ENCODE measurements around the gene NACA2. TPM values are rescaled to one million over a fixed set of nuclear protein-coding genes. Genes with fewer than 3 reads are reported as not detected.

The NACA2 gene
- total RNA-seq, 2 donors from 2014 or later: 0.32 TPM; not detected in 1

DNA sequence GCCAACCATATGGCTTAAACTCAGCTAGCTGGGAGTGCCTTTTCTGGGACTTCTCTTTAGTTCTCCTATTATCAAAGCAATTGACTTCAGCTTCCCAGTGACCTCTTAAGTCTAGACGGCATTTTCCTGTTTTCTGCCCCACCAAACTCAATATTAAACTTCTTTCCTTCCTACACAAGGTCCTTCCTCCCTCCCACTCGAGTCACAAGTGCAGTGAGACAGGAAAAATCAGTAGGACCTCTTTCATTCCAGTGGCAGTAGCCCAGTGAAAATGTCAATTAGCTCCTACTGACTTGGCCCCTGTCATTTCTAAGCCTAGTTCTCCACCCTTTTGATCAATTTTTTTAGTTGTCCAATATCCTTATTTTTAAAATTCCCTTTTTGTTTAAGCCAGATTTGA is 9.6 kb upstream of the NACA2 start:
- no peak for DNase-seq
- Histone ChIP-seq H3K27me3 (peaks cover 7% of the 10 kb centered on the region), H3K4me1 (no peaks in the 10 kb centered on the region), H3K4me3 (no peak overlapping the region), H3K9ac (ENCODE audit: low read depth in 2 of 2, low read length in 2 of 2) (no peak overlapping the region), H3K36me3 (no peaks in the 10 kb centered on the region), H3K9me3 (no peaks in the 10 kb centered on the region), H3K27ac (no peak overlapping the region)
- intact Hi-C loops (cut with DNase I): no loop called here
- TF ChIP-seq, protein P1, sequence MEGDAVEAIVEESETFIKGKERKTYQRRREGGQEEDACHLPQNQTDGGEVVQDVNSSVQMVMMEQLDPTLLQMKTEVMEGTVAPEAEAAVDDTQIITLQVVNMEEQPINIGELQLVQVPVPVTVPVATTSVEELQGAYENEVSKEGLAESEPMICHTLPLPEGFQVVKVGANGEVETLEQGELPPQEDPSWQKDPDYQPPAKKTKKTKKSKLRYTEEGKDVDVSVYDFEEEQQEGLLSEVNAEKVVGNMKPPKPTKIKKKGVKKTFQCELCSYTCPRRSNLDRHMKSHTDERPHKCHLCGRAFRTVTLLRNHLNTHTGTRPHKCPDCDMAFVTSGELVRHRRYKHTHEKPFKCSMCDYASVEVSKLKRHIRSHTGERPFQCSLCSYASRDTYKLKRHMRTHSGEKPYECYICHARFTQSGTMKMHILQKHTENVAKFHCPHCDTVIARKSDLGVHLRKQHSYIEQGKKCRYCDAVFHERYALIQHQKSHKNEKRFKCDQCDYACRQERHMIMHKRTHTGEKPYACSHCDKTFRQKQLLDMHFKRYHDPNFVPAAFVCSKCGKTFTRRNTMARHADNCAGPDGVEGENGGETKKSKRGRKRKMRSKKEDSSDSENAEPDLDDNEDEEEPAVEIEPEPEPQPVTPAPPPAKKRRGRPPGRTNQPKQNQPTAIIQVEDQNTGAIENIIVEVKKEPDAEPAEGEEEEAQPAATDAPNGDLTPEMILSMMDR (IDR thresholded peaks at IDR 0.05): no peak

DNA sequence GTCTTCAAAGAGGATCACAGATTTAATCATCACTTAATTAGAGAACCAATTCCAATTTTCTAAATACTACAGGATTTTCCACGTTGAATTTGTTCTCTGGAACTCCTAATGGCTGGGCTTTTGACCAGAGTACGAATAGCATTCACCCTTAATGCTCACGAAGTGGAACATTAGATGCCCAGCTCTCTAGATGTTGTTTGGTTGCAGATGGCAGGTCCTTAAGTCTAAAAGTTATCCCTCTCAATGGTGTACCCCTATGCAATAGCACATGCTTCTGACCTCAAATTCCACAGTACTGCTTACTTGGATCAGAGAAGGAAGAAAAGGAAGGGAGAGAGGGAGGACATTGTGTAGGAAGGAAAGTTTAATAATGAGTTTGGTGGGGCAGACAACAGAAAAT is 8.6 kb upstream of the NACA2 start:
- H3K27me3 ChIP-seq: peaks cover 7% of the 10 kb centered on the region
- no peak overlapping the region for H3K9ac ChIP-seq (ENCODE audit: low read depth in 2 of 2, low read length in 2 of 2)
- TF ChIP-seq, protein P1 (IDR thresholded peaks at IDR 0.05): no peak
- DNase-seq: no peak
- intact Hi-C loops (cut with DNase I): no loop called here
- no peak overlapping the region for H3K4me3 ChIP-seq
- H3K9me3 ChIP-seq: no peaks in the 10 kb centered on the region
- no peaks in the 10 kb centered on the region for H3K36me3 ChIP-seq
- H3K4me1 ChIP-seq: no peaks in the 10 kb centered on the region
- H3K27ac ChIP-seq: no peak overlapping the region

DNA sequence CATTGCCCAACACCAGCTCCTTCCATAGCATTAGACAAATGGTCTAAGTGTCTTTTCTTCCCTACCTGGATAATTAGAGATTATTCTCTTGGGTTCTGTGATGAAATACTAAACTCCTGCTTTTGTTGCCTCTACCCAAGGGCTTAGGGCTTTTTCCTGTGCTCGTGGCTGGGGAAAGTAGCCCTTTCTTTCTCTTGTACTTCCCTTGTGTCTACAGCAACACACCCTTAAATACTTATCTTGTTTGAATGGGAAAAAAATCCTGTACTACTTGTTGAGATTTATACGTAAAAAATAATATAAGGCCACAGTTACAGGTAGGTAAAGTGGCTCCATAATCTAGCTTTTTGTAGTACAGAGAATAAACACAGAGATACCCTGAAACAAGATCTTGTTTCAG is 7.0 kb upstream of the NACA2 start:
- TF ChIP-seq, protein P1 (IDR thresholded peaks at IDR 0.05): no peak
- Histone ChIP-seq H3K4me3 (no peak overlapping the region), H3K27me3 (peaks cover 7% of the 10 kb centered on the region), H3K36me3 (no peaks in the 10 kb centered on the region), H3K4me1 (no peaks in the 10 kb centered on the region), H3K9me3 (no peaks in the 10 kb centered on the region), H3K27ac (no peak overlapping the region), H3K9ac (ENCODE audit: low read depth in 2 of 2, low read length in 2 of 2) (no peak overlapping the region)
- intact Hi-C loops (cut with DNase I): no loop called here
- DNase-seq: no peak

DNA sequence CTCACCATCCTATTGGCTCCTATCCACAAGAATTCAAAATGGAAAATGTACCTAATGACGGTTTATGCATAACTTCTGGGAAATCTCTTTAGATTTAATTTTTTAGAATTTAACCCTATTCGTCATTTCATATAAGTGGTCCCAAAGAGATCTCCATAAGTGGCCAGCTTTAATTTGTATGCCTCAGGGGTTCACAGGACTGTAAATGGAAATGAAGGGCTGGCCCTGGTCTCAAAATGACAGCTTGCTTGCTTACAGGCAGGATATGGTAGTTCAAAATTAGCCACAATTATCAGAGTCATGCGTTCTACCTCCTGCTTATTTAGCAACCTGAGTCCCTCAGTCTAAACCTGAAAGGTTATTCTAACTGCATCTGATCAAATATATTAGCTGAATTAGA is 6.6 kb upstream of the NACA2 start:
- Histone ChIP-seq H3K27ac (no peak overlapping the region), H3K36me3 (no peaks in the 10 kb centered on the region), H3K4me1 (no peaks in the 10 kb centered on the region), H3K9ac (ENCODE audit: low read depth in 2 of 2, low read length in 2 of 2) (no peak overlapping the region), H3K9me3 (no peaks in the 10 kb centered on the region), H3K27me3 (peaks cover 7% of the 10 kb centered on the region), H3K4me3 (no peak overlapping the region)
- no peak for DNase-seq
- intact Hi-C loops (cut with DNase I): no loop called here
- TF ChIP-seq, protein P1 (IDR thresholded peaks at IDR 0.05): no peak

DNA sequence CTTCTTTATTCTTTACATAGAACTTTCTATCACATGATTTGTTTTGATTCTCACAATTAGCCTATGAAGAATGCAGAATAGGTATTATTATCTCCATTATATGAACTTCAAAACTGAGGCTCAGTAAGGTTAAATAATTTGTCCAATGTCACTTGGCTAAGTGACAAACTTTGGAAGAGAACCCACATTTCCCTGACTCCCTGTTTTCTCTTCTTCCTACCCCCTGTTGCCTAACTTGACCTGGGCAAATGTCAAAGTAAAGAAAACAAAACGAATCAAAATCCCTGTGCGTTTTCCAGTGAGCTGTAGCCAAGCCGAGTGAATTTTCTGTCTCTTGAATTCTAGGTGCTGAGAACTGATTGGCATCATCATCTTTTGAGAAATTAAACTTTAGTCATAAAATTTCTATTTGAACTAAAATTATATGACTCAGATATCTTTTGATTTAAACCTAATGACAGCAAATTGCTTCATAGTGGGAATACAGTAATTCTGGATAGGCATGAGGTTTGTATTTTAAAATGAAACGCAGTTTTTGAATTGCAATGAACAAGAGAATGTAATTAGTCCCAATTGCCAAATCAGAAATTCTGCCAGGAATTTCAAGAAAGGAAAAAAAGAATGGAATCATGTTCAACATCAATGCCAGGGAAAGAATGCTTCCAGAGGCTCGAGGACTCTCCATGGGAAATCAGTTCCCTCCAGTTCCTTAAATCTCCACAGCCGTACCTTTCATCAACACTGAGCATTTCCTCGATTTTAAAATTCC is 4.6 kb upstream of the NACA2 start:
- Histone ChIP-seq H3K9ac (ENCODE audit: low read depth in 2 of 2, low read length in 2 of 2) (no peak overlapping the region), H3K27me3 (peaks cover 7% of the 10 kb centered on the region), H3K27ac (no peak overlapping the region), H3K9me3 (no peaks in the 10 kb centered on the region), H3K4me3 (no peak overlapping the region), H3K4me1 (no peaks in the 10 kb centered on the region), H3K36me3 (no peaks in the 10 kb centered on the region)
- TF ChIP-seq, protein P1 (IDR thresholded peaks at IDR 0.05): no peak
- intact Hi-C loops (cut with DNase I): no loop called here
- DNase-seq: no peak

Data from colonic mucosa (tissue), 4 donors.